K562 (cell line): ENCODE measurements around the gene DMAC2. TPM values are rescaled to one million over a fixed set of nuclear protein-coding genes. Genes with fewer than 3 reads are reported as not detected.

Experiments
- ELK1 ChIP-seq: sonication (generic); formaldehyde crosslinking; IDR thresholded peaks from 2 replicates; pipeline ENCODE4 v1.8.1; 2022; ENCODE audit warnings: missing genetic modification reagents
- PATZ1 ChIP-seq: fragments of 250-450 bp; sonication (Bioruptor Pico); IDR thresholded peaks from 2 replicates; pipeline ENCODE4 v1.5.0; 2020; ENCODE audit warnings: mild to moderate bottlenecking, borderline replicate concordance
- RHOXF2B ChIP-seq: fragments of 250-450 bp; sonication (Bioruptor Pico); conservative IDR thresholded peaks from 2 replicates; pipeline ENCODE4 v1.5.1; 2021
- SIN3B ChIP-seq: fragments of 450-650 bp; IDR thresholded peaks from 2 replicates; pipeline ENCODE4 v1.6.1; 2017; ENCODE audit warnings: low read depth, mild to moderate bottlenecking, moderate library complexity
- SMAD4 ChIP-seq: fragments of 250-450 bp; sonication (Bioruptor Pico); conservative IDR thresholded peaks from 2 replicates; pipeline ENCODE4 v1.8.0; 2021; ENCODE audit warnings: inconsistent platforms, mild to moderate bottlenecking, moderate library complexity
- ZNF253 ChIP-seq: fragments of 250-450 bp; sonication (Bioruptor Pico); conservative IDR thresholded peaks from 2 replicates; pipeline ENCODE4 v1.6.1; 2021; ENCODE audit warnings: mild to moderate bottlenecking
- ZNF41 ChIP-seq: fragments of 250-450 bp; sonication (Bioruptor Pico); conservative IDR thresholded peaks from 2 replicates; pipeline ENCODE4 v1.4.0; 2020; ENCODE audit warnings: mild to moderate bottlenecking
- polyA plus RNA-seq, 8 experiments: library from polyadenylated mRNA; depleted of rRNA in 4 of 8; stranded (reverse) in 5 of 8; unstranded in 3 of 8; fragments of >200 nt; fragmentation: Nextera tagmentation in 2 of 8; fragmentation: Illumina TruSeq in 1 of 8; extraction: Ambion mirVana in 2 of 8; extraction: Trizol in 1 of 8; gene quantifications; 2 replicates each; pipeline versions ENCODE4 v1.2.1 to v1.2.3, GENCODE V29; 2011 to 2014; ENCODE audit warnings: inconsistent platforms in 1 of 8, missing spikeins in 1 of 8
- total RNA-seq, 7 experiments: library from RNA; depleted of rRNA in 6 of 7; stranded (reverse); fragments of >200 nt in 6 of 7; fragmentation: Illumina TruSeq in 2 of 7; extraction: Trizol in 2 of 7; gene quantifications; 2 replicates each; pipeline versions ENCODE4 v1.2.1 to v1.2.3, GENCODE V29; 2011 to 2021; ENCODE audit warnings: low replicate concordance in 1 of 7
- TF ChIP-seq, protein P1 (sequence below): sonication (generic); formaldehyde crosslinking; IDR thresholded peaks from 2 replicates; pipeline ENCODE4 v1.8.0; 2023; ENCODE audit warnings: missing genetic modification reagents, mild to moderate bottlenecking, borderline replicate concordance

The DMAC2 gene
- total and polyA plus RNA-seq, 9 of the 15 experiments (the other 6 are each of a cell fraction or from before 2014, with no cell fraction given): 12.9 to 61.2 (median 43.1) TPM

- TF ChIP-seq PATZ1 (CRISPR knock-in tag): no peak
- TF ChIP-seq, protein P1, sequence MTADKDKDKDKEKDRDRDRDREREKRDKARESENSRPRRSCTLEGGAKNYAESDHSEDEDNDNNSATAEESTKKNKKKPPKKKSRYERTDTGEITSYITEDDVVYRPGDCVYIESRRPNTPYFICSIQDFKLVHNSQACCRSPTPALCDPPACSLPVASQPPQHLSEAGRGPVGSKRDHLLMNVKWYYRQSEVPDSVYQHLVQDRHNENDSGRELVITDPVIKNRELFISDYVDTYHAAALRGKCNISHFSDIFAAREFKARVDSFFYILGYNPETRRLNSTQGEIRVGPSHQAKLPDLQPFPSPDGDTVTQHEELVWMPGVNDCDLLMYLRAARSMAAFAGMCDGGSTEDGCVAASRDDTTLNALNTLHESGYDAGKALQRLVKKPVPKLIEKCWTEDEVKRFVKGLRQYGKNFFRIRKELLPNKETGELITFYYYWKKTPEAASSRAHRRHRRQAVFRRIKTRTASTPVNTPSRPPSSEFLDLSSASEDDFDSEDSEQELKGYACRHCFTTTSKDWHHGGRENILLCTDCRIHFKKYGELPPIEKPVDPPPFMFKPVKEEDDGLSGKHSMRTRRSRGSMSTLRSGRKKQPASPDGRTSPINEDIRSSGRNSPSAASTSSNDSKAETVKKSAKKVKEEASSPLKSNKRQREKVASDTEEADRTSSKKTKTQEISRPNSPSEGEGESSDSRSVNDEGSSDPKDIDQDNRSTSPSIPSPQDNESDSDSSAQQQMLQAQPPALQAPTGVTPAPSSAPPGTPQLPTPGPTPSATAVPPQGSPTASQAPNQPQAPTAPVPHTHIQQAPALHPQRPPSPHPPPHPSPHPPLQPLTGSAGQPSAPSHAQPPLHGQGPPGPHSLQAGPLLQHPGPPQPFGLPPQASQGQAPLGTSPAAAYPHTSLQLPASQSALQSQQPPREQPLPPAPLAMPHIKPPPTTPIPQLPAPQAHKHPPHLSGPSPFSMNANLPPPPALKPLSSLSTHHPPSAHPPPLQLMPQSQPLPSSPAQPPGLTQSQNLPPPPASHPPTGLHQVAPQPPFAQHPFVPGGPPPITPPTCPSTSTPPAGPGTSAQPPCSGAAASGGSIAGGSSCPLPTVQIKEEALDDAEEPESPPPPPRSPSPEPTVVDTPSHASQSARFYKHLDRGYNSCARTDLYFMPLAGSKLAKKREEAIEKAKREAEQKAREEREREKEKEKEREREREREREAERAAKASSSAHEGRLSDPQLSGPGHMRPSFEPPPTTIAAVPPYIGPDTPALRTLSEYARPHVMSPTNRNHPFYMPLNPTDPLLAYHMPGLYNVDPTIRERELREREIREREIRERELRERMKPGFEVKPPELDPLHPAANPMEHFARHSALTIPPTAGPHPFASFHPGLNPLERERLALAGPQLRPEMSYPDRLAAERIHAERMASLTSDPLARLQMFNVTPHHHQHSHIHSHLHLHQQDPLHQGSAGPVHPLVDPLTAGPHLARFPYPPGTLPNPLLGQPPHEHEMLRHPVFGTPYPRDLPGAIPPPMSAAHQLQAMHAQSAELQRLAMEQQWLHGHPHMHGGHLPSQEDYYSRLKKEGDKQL (CRISPR knock-in tag): no peak
- no peak for TF ChIP-seq RHOXF2B (CRISPR knock-in tag)
- no peak for TF ChIP-seq SIN3B
- TF ChIP-seq ELK1 (CRISPR knock-in tag): no peak
- no peak for TF ChIP-seq ZNF41 (CRISPR knock-in tag)
- no peak for TF ChIP-seq SMAD4 (CRISPR knock-in tag)
- no peak for TF ChIP-seq ZNF253 (CRISPR knock-in tag)
- TF ChIP-seq, all 486 proteins: peak for 0
These were observed 26.8 kb downstream of the DMAC2 start (continued) for GRCh38 chr19:41412953-41413352.
